ENCODE measurements around the gene KRT13. TPM values are rescaled to one million over a fixed set of nuclear protein-coding genes. Genes with fewer than 3 reads are reported as not detected.
A peak's percentile ranks its signal among the peaks of the same experiment; 100 is the strongest.

Gene KRT13
- total RNA-seq, 1 donor from 2014 or later, result 1.0 TPM

- no peak overlapping the region for H3K4me3 ChIP-seq (ENCODE audit: low read depth, low read length)
- no peak for DNase-seq (ENCODE audit: low read depth)
- TF ChIP-seq CTCF (conservative IDR thresholded peaks at IDR 0.05; ENCODE audit: low read depth, low read length), result no peak
These were observed 32.6 kb upstream of the KRT13 start for GRCh38 chr17:41537990-41538389.

GRCh38 chr17:41537614-41537954 is 32.2 kb upstream of the KRT13 start:
- DNase-seq (ENCODE audit: low read depth), result no peak
- no peak overlapping the region for H3K4me3 ChIP-seq (ENCODE audit: low read depth, low read length)
- TF ChIP-seq CTCF (conservative IDR thresholded peaks at IDR 0.05; ENCODE audit: low read depth, low read length), result no peak

GRCh38 chr17:41536741-41537613 is 31.6 kb upstream of the KRT13 start:
- DNase-seq (ENCODE audit: low read depth), result no peak
- H3K4me3 ChIP-seq (ENCODE audit: low read depth, low read length), result no peak overlapping the region
- no peak for TF ChIP-seq CTCF (conservative IDR thresholded peaks at IDR 0.05; ENCODE audit: low read depth, low read length)

GRCh38 chr17:41535764-41536481 is 30.5 kb upstream of the KRT13 start:
- no peak overlapping the region for H3K4me3 ChIP-seq (ENCODE audit: low read depth, low read length)
- TF ChIP-seq CTCF (conservative IDR thresholded peaks at IDR 0.05; ENCODE audit: low read depth, low read length), result no peak
- DNase-seq (ENCODE audit: low read depth), result no peak

GRCh38 chr17:41534899-41535546 is 29.6 kb upstream of the KRT13 start:
- peak; percentile 14 for TF ChIP-seq CTCF (conservative IDR thresholded peaks at IDR 0.05; ENCODE audit: low read depth, low read length)
- H3K4me3 ChIP-seq (ENCODE audit: low read depth, low read length), result no peak overlapping the region
- no peak for DNase-seq (ENCODE audit: low read depth)

GRCh38 chr17:41533613-41534012 is 28.2 kb upstream of the KRT13 start:
- no peak overlapping the region for H3K4me3 ChIP-seq (ENCODE audit: low read depth, low read length)
- DNase-seq (ENCODE audit: low read depth), result no peak
- TF ChIP-seq CTCF (conservative IDR thresholded peaks at IDR 0.05; ENCODE audit: low read depth, low read length), result no peak
